ENCODE data around the gene MET. TPM values are rescaled to one million over a fixed set of nuclear protein-coding genes. Genes with fewer than 3 reads are reported as not detected.

Gene MET
- total and polyA plus RNA-seq, 2 donors (not counting 3 experiments of a cell fraction or from before 2014, with no cell fraction given), result 21.1 to 44.5 TPM

DNA sequence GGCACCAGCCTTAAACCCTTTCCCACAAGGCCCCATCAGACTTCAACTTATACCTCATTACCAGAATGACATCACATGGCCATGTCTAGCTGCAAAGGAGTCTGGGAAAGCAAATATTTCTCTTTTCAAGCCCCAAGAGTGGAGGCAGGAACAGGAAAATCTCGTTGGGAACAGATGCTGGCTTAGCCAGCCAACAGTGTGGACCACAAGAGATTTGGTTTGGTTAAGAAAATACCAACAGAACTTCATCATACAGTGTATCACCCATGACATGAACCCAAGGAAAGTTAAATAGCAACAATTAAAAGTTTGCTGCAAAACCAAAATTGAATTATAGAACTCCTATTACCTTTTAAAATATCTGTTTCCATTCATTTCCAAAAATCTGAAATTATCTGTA, 2.2 kb upstream of the MET start:
- Histone ChIP-seq H3K27me3 (ENCODE audit: control insufficient read depth in 2 of 2, insufficient read depth in 2 of 2, low read length in 2 of 2) (no peaks in the 10 kb centered on the region), H3K4me3 (replicated peaks in 1 of 3; ENCODE audit: insufficient read depth in 1 of 3, low read depth in 1 of 3, low read length in 3 of 3) (no peak overlapping the region), H3K9me3 (replicated peaks; ENCODE audit: control insufficient read depth, insufficient read depth, low read length) (no peaks in the 10 kb centered on the region), H3K4me2 (ENCODE audit: insufficient read depth, low read length) (no peak overlapping the region), H3K9ac (replicated peaks; ENCODE audit: extremely low read depth, insufficient read depth, low read length) (no peak overlapping the region), H3K79me2 (ENCODE audit: control insufficient read depth, insufficient read depth, low read length) (peaks cover 21% of the 10 kb centered on the region), H2AFZ (ENCODE audit: low read depth, low read length) (no peak overlapping the region), H3K4me1 (ENCODE audit: control insufficient read depth, extremely low read depth, insufficient read depth, low read length) (peaks cover 19% of the 10 kb centered on the region), H3K9me1 (replicated peaks; ENCODE audit: control insufficient read depth, extremely low read depth, insufficient read depth, low read length) (no peaks in the 10 kb centered on the region), H3K36me3 (ENCODE audit: control insufficient read depth in 2 of 2, extremely low read depth in 1 of 2, insufficient read depth in 2 of 2, low read length in 2 of 2) (no peaks in the 10 kb centered on the region), H3K27ac (ENCODE audit: insufficient read depth, low read depth, low read length) (no peak overlapping the region), H4K20me1 (replicated peaks; ENCODE audit: control insufficient read depth, extremely low read depth, insufficient read depth, low read length) (no peaks in the 10 kb centered on the region)
- TF ChIP-seq POLR2AphosphoS5 (IDR thresholded peaks at IDR 0.05; ENCODE audit: insufficient read depth, low read depth, low read length) (no peak), GATA2 (IDR thresholded peaks at IDR 0.05; ENCODE audit: insufficient read depth, insufficient read length, low read depth, low read length) (no peak), MYC (IDR thresholded peaks at IDR 0.05; ENCODE audit: low read depth, low read length) (no peak), JUN (IDR thresholded peaks at IDR 0.05; ENCODE audit: borderline replicate concordance, insufficient read depth, insufficient read length, low read depth) (no peak), EZH2 (IDR thresholded peaks at IDR 0.05; ENCODE audit: borderline replicate concordance, low read depth, low read length, severe bottlenecking) (no peak), POLR2A (IDR thresholded peaks at IDR 0.05; ENCODE audit: low read depth, low read length) (no peak), FOS (IDR thresholded peaks at IDR 0.05; ENCODE audit: borderline replicate concordance, insufficient read depth, low read length) (no peak)
- TF ChIP-seq, protein P1, sequence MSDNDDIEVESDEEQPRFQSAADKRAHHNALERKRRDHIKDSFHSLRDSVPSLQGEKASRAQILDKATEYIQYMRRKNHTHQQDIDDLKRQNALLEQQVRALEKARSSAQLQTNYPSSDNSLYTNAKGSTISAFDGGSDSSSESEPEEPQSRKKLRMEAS (IDR thresholded peaks at IDR 0.05; ENCODE audit: insufficient read depth, insufficient read length), result no peak
- TF ChIP-seq, protein P2, sequence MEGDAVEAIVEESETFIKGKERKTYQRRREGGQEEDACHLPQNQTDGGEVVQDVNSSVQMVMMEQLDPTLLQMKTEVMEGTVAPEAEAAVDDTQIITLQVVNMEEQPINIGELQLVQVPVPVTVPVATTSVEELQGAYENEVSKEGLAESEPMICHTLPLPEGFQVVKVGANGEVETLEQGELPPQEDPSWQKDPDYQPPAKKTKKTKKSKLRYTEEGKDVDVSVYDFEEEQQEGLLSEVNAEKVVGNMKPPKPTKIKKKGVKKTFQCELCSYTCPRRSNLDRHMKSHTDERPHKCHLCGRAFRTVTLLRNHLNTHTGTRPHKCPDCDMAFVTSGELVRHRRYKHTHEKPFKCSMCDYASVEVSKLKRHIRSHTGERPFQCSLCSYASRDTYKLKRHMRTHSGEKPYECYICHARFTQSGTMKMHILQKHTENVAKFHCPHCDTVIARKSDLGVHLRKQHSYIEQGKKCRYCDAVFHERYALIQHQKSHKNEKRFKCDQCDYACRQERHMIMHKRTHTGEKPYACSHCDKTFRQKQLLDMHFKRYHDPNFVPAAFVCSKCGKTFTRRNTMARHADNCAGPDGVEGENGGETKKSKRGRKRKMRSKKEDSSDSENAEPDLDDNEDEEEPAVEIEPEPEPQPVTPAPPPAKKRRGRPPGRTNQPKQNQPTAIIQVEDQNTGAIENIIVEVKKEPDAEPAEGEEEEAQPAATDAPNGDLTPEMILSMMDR (IDR thresholded peaks at IDR 0.05; ENCODE audit: extremely low read depth in 1 of 2, insufficient read depth in 1 of 2, low read depth in 1 of 2, low read length in 2 of 2), result no peak
- intact Hi-C loops (cut with micrococcal nuclease) (loop anchor here (5.0 to 10.0 kb wide), 3 partner anchors 145 to 497 kb away; partner anchors contain the start of genes CAV1 and TES), dilution Hi-C loops (cut with MboI; ENCODE audit: extremely low pct_ligation_motif_present, low sequenced_read_pairs) (no loop called here)
- DNase-seq (ENCODE audit: low read depth, low spot score), result no peak
- POLR2A ChIA-PET, result no interaction called here
- CTCF ChIA-PET, result interaction anchor here (10.4 kb wide), 1 partner anchor 77 kb away, joined by 113 read pairs; no protein-coding TSS in a partner anchor
- FAIRE-seq, result no peak
- no TSS peak for BruUV-seq (replicated peaks)

Measured in endothelial cell of umbilical vein (primary cell).